IMR-90 (cell line): ENCODE measurements around the gene CLEC3B.

ENCODE experiments used
- BHLHE40 ChIP-seq: fragments of 150-350 bp; IDR thresholded peaks from 2 replicates; pipeline ENCODE4 v1.6.1; 2016; ENCODE audit warnings: mild to moderate bottlenecking, low read depth, low read length
- CEBPB ChIP-seq: IDR thresholded peaks from 2 replicates; pipeline ENCODE4 v1.6.1; 2012; ENCODE audit warnings: low read depth, low read length, improper control_type of control experiment
- CHD1 ChIP-seq: IDR thresholded peaks from 2 replicates; pipeline ENCODE4 v1.6.1; 2012; ENCODE audit warnings: low read depth, low read length, improper control_type of control experiment
- CTCF ChIP-seq: conservative IDR thresholded peaks from 2 replicates; pipeline ENCODE4 v1.5.1; 2012; ENCODE audit warnings: mild to moderate bottlenecking, low read depth, low read length, improper control_type of control experiment
- ELK1 ChIP-seq: fragments of 150-350 bp; IDR thresholded peaks from 2 replicates; pipeline ENCODE4 v1.6.1; 2016; ENCODE audit warnings: low read depth, mild to moderate bottlenecking, low read length, moderate library complexity, borderline replicate concordance
- MAFK ChIP-seq: IDR thresholded peaks from 2 replicates; pipeline ENCODE4 v1.6.1; 2012; ENCODE audit warnings: low read depth, low read length, improper control_type of control experiment
- MXI1 ChIP-seq: IDR thresholded peaks from 2 replicates; pipeline ENCODE4 v1.6.1; 2012; ENCODE audit warnings: low read depth, mild to moderate bottlenecking, low read length, moderate library complexity, borderline replicate concordance
- NFE2L2 ChIP-seq: fragments of 150-350 bp; IDR thresholded peaks from 2 replicates; pipeline ENCODE4 v1.6.1; 2016; ENCODE audit warnings: low read depth, mild to moderate bottlenecking, low read length
- POLR2A ChIP-seq: IDR thresholded peaks from 2 replicates; pipeline ENCODE4 v1.6.1; 2012; ENCODE audit warnings: mild to moderate bottlenecking, low read depth, low read length
- RAD21 ChIP-seq: IDR thresholded peaks from 2 replicates; pipeline ENCODE4 v1.6.1; 2012; ENCODE audit warnings: low read length, improper control_type of control experiment
- RCOR1 ChIP-seq: IDR thresholded peaks from 2 replicates; pipeline ENCODE4 v1.6.1; 2012; ENCODE audit warnings: mild to moderate bottlenecking, low read length, improper control_type of control experiment; ENCODE audit not compliant: insufficient replicate concordance
- RFX5 ChIP-seq: IDR thresholded peaks from 2 replicates; pipeline ENCODE4 v1.8.0; 2012; ENCODE audit warnings: low read depth, mild to moderate bottlenecking, low read length, moderate library complexity

GRCh38 chr3:44981751-44982150 is 44.4 kb upstream of the CLEC3B start:
- TF ChIP-seq CTCF: no peak
- no peak for TF ChIP-seq RCOR1
- no peak for TF ChIP-seq BHLHE40
- TF ChIP-seq ELK1: no peak
- TF ChIP-seq CEBPB: no peak
- no peak for TF ChIP-seq NFE2L2
- TF ChIP-seq MXI1: no peak
- no peak for TF ChIP-seq RFX5
- no peak for TF ChIP-seq POLR2A
- TF ChIP-seq CHD1: no peak
- TF ChIP-seq MAFK: no peak
- TF ChIP-seq RAD21: no peak
